Measurements from ENCODE around the gene CDC42BPG.
A peak's percentile ranks its signal among the peaks of the same experiment; 100 is the strongest.

- TF ChIP-seq CTCF (IDR thresholded peaks at IDR 0.05 in 2 of 3, conservative IDR thresholded peaks at IDR 0.05 in 1 of 3; ENCODE audit: borderline replicate concordance in 1 of 3, insufficient read depth in 1 of 3, low read depth in 2 of 3, low read length in 2 of 3) (peak; percentile 83 to 93 (median 88)), REST (IDR thresholded peaks at IDR 0.05; ENCODE audit: low read depth) (no peak), POLR2A (IDR thresholded peaks at IDR 0.05; ENCODE audit: borderline replicate concordance, extremely low read depth, insufficient read depth, insufficient read length) (peak; percentile 40), EZH2phosphoT487 (IDR thresholded peaks at IDR 0.05; ENCODE audit: borderline replicate concordance) (no peak), MAX (IDR thresholded peaks at IDR 0.05) (no peak), ATF3 (IDR thresholded peaks at IDR 0.05) (no peak), FOSL1 (IDR thresholded peaks at IDR 0.05; ENCODE audit: low read depth) (no peak), RAD21 (IDR thresholded peaks at IDR 0.05; ENCODE audit: low read depth) (peak; percentile 63), EZH2 (IDR thresholded peaks at IDR 0.05) (no peak), JUND (IDR thresholded peaks at IDR 0.05) (no peak)
Observed at GRCh38 chr11:64887757-64888405, 43.4 kb upstream of the CDC42BPG start.
